GM10266 (cell line): ENCODE results near the gene ERGIC1.

ENCODE experiments used
- DNase-seq: peaks from one replicate; pipeline ENCODE4 v3.0.0; 2012; ENCODE audit errors: extremely low spot score
- TF ChIP-seq, protein P1 (sequence below): IDR thresholded peaks from 2 replicates; pipeline ENCODE4 v1.5.1; 2012; ENCODE audit warnings: mild to moderate bottlenecking, low read depth; ENCODE audit not compliant: control insufficient read depth, insufficient read depth; ENCODE audit errors: missing control alignments

ERGIC1 gene

DNA sequence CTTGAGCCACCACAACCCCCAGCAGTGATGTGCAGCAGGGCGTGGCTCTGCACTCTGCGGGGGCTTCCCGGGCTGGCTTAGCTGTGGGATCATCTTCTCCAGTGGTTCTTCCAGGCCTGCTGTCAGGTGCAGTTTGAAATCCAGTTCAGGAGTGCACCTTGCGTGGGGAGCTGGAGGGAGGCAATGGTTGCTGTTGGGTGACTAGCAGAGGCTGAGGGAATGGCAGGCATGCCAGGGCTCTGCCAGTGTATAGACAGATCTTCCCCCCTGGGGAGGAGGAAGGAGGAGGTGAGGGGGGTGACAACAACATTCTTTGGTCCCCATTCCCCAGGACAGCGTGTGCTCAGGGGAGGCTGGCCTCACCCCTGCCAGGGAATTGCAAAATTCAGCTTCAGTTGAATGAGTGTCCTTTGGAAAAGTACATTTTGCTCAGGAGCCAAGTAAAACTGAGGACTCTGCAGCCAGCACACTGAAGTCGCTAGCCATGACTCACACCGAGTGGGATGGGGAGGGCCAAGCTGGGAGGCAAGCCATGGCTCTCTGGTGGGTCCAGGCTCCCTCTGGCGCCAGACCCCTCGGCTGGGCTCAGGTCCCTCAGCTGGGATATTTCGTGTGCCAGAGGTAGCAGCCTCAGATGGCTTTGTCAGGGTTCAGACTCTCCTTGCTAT, 35.0 kb downstream of the ERGIC1 start:
- TF ChIP-seq, protein P1, sequence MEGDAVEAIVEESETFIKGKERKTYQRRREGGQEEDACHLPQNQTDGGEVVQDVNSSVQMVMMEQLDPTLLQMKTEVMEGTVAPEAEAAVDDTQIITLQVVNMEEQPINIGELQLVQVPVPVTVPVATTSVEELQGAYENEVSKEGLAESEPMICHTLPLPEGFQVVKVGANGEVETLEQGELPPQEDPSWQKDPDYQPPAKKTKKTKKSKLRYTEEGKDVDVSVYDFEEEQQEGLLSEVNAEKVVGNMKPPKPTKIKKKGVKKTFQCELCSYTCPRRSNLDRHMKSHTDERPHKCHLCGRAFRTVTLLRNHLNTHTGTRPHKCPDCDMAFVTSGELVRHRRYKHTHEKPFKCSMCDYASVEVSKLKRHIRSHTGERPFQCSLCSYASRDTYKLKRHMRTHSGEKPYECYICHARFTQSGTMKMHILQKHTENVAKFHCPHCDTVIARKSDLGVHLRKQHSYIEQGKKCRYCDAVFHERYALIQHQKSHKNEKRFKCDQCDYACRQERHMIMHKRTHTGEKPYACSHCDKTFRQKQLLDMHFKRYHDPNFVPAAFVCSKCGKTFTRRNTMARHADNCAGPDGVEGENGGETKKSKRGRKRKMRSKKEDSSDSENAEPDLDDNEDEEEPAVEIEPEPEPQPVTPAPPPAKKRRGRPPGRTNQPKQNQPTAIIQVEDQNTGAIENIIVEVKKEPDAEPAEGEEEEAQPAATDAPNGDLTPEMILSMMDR: no peak
- DNase-seq: no peak

DNA sequence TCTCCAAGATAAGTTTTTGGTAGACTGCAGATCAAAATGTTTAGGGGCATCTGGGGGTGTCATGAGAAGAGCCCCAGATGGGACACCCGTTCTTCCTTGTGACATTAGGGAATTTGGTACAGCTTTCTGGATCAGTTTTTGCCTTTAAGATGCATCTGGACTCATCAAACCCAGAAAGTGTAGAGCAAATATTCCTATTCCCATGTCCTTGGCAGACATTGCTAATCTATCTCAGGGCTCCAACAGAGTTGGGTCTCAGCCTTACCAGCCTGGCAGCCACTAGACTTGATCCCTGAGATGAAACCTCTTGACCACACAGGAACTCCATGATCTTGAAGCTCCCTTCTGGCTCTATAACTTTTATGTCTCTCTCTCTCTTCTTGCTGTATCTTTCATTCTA, 35.6 kb downstream of the ERGIC1 start:
- DNase-seq: no peak

DNA sequence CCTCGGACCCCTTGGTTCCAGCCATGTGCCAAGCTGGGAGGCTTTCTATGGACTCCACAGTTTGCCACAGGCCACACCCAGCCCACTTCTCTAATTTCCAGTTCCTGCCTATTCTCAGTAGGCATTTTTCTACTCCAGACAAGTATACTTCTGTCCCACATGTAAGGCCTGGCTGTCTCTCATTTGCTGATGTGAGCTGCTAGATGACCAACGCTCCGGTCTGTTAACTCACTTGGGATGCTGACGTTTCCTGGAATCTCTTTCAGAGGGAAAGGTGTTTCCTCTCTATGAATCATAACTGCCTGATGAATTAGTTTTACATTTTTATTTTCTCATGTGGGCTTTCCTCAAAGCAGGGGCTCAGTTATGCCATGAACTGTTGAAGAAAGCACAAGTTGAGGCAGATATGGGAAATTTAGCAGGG, 36.3 kb downstream of the ERGIC1 start:
- TF ChIP-seq, protein P1: no peak
- no peak for DNase-seq

More for the DNA sequence above, 35.6 kb downstream of the ERGIC1 start:
- TF ChIP-seq, protein P1: no peak

DNA sequence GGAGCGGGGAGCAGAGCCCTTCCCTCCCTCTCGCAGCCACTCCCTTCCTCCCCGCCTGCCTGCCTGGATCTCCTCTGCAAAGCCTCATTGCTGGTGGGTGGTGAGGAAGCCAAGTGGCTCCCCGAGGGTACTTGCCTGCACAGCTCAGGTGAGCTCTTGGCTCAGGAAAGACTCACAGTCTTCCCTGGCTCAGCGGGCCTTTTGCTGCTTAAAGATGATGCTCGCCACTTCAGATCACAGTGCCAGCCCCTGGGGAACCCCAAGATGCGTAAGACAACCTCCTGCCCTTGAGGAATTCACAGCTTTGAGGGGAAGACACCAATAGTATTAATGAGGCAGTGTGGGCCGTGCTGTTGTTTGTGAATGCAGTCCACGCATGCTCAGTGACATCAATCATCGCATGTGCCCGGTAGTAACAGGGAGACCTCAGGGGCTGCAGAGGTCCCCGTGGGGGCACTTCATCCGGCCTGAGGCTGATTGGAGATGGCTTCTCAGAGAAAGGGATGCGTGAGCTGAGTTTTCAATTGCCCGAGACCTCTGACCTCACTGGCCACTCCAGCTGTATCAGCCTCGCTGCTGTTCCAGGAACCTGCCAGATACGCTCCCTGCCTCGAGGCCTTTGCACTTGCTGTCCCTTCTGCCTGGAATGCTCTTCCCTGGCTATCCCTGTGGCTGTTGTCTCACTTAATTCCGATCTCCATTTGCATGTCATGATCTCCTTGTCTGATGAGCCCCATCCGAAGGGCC, 36.8 kb downstream of the ERGIC1 start:
- no peak for DNase-seq
- TF ChIP-seq, protein P1: no peak

DNA sequence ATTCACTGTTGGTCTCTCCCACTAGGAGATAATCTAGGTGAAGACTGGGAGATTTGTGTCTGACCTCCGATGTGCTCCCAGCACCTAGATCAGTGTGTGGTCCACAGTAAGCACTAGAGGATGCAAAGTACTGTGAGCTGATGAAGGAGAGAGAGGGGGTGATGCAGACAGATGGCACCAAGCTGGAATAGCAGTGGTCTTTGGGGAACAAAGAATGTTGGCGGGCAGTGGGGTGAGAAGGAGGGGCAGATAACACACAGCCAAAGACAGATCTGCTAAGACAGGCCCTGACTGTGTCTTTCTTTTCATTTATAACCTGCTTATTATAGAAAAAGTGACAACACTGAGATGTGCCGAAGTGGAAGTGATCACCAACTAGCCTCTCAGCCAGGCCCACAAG, 37.5 kb downstream of the ERGIC1 start:
- TF ChIP-seq, protein P1: no peak
- DNase-seq: no peak

DNA sequence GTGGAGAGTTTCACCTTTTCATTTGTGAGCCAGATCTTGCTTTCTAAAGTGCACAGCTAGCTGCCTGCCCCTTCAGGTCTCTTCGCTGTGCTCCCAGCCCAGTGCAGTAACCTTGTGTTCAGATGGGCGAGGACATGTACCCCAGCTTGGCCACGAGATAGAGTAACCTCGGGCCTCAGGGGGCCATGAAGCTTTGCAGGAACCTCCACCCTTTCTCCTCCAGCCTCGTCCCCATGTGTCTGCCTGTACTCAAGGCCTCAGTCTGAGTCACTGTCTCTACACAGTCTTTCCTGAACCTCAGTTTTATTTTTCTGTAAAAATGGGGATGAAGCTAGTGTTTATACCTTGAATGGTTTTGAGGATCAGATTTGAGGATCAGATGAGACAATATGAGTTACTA, 37.9 kb downstream of the ERGIC1 start:
- TF ChIP-seq, protein P1: no peak
- no peak for DNase-seq

DNA sequence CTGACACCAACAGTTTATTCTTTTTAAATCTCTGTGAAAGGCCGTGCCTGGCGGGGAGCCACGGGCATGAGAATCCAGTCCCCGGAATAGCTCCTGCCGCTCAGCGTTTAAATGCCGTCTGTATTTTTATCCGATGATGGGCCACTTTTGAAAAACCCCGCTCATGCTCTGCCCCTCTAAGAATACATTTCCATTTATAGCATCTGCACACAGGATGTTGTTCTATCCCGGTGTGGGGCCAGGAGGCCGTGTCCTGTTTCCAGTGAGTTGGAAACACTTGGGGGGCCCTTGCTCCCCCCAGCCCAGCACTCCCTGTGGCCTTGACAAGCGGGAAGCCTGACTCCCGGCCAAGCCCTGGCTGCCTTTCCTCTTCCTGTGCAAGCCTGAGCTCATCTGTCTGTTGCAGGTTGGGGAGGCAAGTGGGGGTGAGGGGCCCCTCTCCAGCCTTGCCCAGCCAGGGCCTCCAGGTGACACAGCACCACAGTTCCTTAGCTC, 39.0 kb downstream of the ERGIC1 start:
- TF ChIP-seq, protein P1: no peak
- DNase-seq: no peak
